HCT116 (cell line): ENCODE data around the gene RHEBL1. TPM values are rescaled to one million over a fixed set of nuclear protein-coding genes. Genes with fewer than 3 reads are reported as not detected.

Experiments
- ATAC-seq: fragments of 200-7000 bp; cut with Tn5 transposase; 2 replicates; pipeline ENCODE4 v1.9.1; 2020; ENCODE audit warnings: mild to moderate bottlenecking, moderate library complexity
- BruUV-seq: library from RNA; stranded (reverse); fragments of 400-500 nt; replicated peaks from 2 replicates; lab custom pipeline; 2021; lab: Mats Ljungman, UMichigan
- CTCF ChIA-PET: fragments of 300-600 bp; sonication (Branson Sonifier 250); formaldehyde crosslinking; loops from one replicate; lab custom pipeline; 2021; ENCODE audit warnings: antibody characterized with exemption; lab: Charles Lee
- POLR2A ChIA-PET: fragments of 300-600, 350-600 bp; sonication (Branson Sonifier 250); formaldehyde crosslinking; loops from one replicate; lab custom pipeline; 2021; ENCODE audit warnings: antibody characterized with exemption; lab: Charles Lee
- RAD21 ChIA-PET, 2 experiments: fragments of 300-600 bp; sonication (Branson Sonifier 250); formaldehyde crosslinking; loops; one replicate each; lab custom pipeline; 2023; ENCODE audit warnings: low total read pairs in 2 of 2; ENCODE audit not compliant: uncharacterized antibody in 2 of 2, unreplicated experiment in 2 of 2, low non-redundant PET in 1 of 2; lab: Charles Lee
- DNase-seq: peaks from one replicate; pipeline ENCODE4 v3.0.0-alpha.2; 2010; ENCODE audit warnings: low read depth, low spot score
- H2AFZ ChIP-seq: fragments of 200-600 bp; shearing (Covaris generic), sonication (generic); 2 replicates; pipeline ENCODE4 v1.6.1; 2017; ENCODE audit warnings: low read depth, mixed run types, mixed read lengths, antibody characterized with exemption, low read length; ENCODE audit not compliant: poor library complexity, severe bottlenecking
- H3K27ac ChIP-seq: 2 replicates; pipeline ENCODE4 v1.5.1; 2012; ENCODE audit warnings: low read depth, low read length
- H3K27me3 ChIP-seq: fragments of 200-600 bp; sonication (generic); 2 replicates; pipeline ENCODE4 v1.6.1; 2016; ENCODE audit warnings: mixed run types, low read length, mixed read lengths; ENCODE audit not compliant: insufficient read depth
- H3K36me3 ChIP-seq, 2 experiments: fragments of 200-500 bp in 1 of 2; fragments of 200-600 bp in 1 of 2; sonication (Bioruptor generic) in 1 of 2; sonication (generic) in 1 of 2; 2 replicates each; pipeline versions ENCODE4 v1.5.1 to v1.6.1; 2014 to 2016; ENCODE audit warnings: low read length in 2 of 2, inconsistent platforms in 1 of 2, mixed read lengths in 1 of 2, mixed run types in 1 of 2; ENCODE audit not compliant: insufficient read depth in 2 of 2, control insufficient read depth in 1 of 2
- H3K4me1 ChIP-seq, 2 experiments: fragments of 200-600 bp in 1 of 2; sonication (generic) in 1 of 2; 2 replicates each; pipeline versions ENCODE4 v1.5.1 to v1.6.1; 2012 to 2017; ENCODE audit warnings: low read length in 2 of 2, inconsistent platforms in 1 of 2, mild to moderate bottlenecking in 1 of 2, mixed read lengths in 1 of 2, mixed run types in 1 of 2, moderate library complexity in 1 of 2; ENCODE audit not compliant: insufficient read depth in 2 of 2, control insufficient read depth in 1 of 2
- H3K4me2 ChIP-seq: fragments of 200-600 bp; sonication (generic); 2 replicates; pipeline ENCODE4 v1.6.1; 2017; ENCODE audit warnings: mixed run types, low read length, mixed read lengths
- H3K4me3 ChIP-seq, 2 experiments: fragments of 200-600 bp in 1 of 2; sonication (generic) in 1 of 2; replicated peaks in 1 of 2; 2 replicates each; pipeline ENCODE4 v1.5.1; 2011 to 2016; ENCODE audit warnings: low read length in 2 of 2, control low read depth in 1 of 2, low read depth in 1 of 2, mild to moderate bottlenecking in 1 of 2, mixed read lengths in 1 of 2, mixed run types in 1 of 2
- H3K79me2 ChIP-seq: fragments of 200-600 bp; sonication (generic); 2 replicates; pipeline ENCODE4 v1.6.1; 2017; ENCODE audit warnings: mild to moderate bottlenecking, mixed run types, low read length, moderate library complexity, mixed read lengths; ENCODE audit not compliant: insufficient read depth
- H3K9ac ChIP-seq: fragments of 200-600 bp; sonication (generic); 2 replicates; pipeline ENCODE4 v1.6.1; 2016; ENCODE audit warnings: low read length, mixed read lengths
- H3K9me2 ChIP-seq: fragments of 200-600 bp; sonication (generic), shearing (Covaris generic); 2 replicates; pipeline ENCODE4 v1.6.1; 2017; ENCODE audit warnings: mixed run types, mild to moderate bottlenecking, moderate library complexity; ENCODE audit not compliant: insufficient read depth
- H3K9me3 ChIP-seq, 2 experiments: fragments of 200-500 bp in 1 of 2; fragments of 200-600 bp in 1 of 2; sonication (Bioruptor generic) in 1 of 2; sonication (generic) in 1 of 2; 2 replicates each; pipeline ENCODE4 v1.6.1; 2014 to 2017; ENCODE audit warnings: low read length in 2 of 2, mixed read lengths in 2 of 2, inconsistent platforms in 1 of 2, low read depth in 1 of 2, mild to moderate bottlenecking in 1 of 2, mixed run types in 1 of 2, moderate library complexity in 1 of 2; ENCODE audit not compliant: control insufficient read depth in 1 of 2, insufficient read depth in 1 of 2
- H4K20me1 ChIP-seq: fragments of 200-600 bp; sonication (generic), shearing (Covaris generic); 2 replicates; pipeline ENCODE4 v1.6.1; 2017; ENCODE audit warnings: mixed run types, mild to moderate bottlenecking, moderate library complexity; ENCODE audit not compliant: insufficient read depth
- CBX3 ChIP-seq: IDR thresholded peaks from 2 replicates; pipeline ENCODE4 v1.6.1; 2012; ENCODE audit warnings: low read depth
- CEBPB ChIP-seq: IDR thresholded peaks from 2 replicates; pipeline ENCODE4 v1.6.1; 2012; ENCODE audit warnings: low read depth
- ELF1 ChIP-seq: IDR thresholded peaks from 2 replicates; pipeline ENCODE4 v1.6.1; 2012; ENCODE audit warnings: low read depth, borderline replicate concordance
- EZH2 ChIP-seq: fragments of 200-600 bp; sonication (generic); IDR thresholded peaks from 2 replicates; pipeline ENCODE4 v1.6.1; 2017; ENCODE audit warnings: antibody characterized with exemption, mixed run types
- EZH2phosphoT487 ChIP-seq: fragments of 200-600 bp; IDR thresholded peaks from 2 replicates; pipeline ENCODE4 v1.6.1; 2018; ENCODE audit warnings: antibody characterized with exemption, borderline replicate concordance
- POLR2A ChIP-seq: IDR thresholded peaks from 2 replicates; pipeline ENCODE4 v1.7.0; 2011; ENCODE audit warnings: borderline replicate concordance; ENCODE audit not compliant: insufficient read depth, insufficient read length; ENCODE audit errors: extremely low read depth
- POLR2AphosphoS5 ChIP-seq: IDR thresholded peaks from 2 replicates; pipeline ENCODE4 v1.6.1; 2011; ENCODE audit warnings: mild to moderate bottlenecking, low read depth, low read length, moderate library complexity
- RAD21 ChIP-seq: IDR thresholded peaks from 2 replicates; pipeline ENCODE4 v1.6.1; 2012; ENCODE audit warnings: low read depth, mild to moderate bottlenecking
- SP1 ChIP-seq: IDR thresholded peaks from 2 replicates; pipeline ENCODE4 v1.6.1; 2012; ENCODE audit warnings: low read depth
- SRF ChIP-seq: IDR thresholded peaks from 2 replicates; pipeline ENCODE4 v1.6.1; 2012; ENCODE audit warnings: low read depth
- TCF7L2 ChIP-seq: IDR thresholded peaks from 2 replicates; pipeline ENCODE4 v1.7.0; 2011; ENCODE audit warnings: borderline replicate concordance, inconsistent platforms; ENCODE audit not compliant: insufficient read depth, insufficient read length; ENCODE audit errors: extremely low read depth
- ZFX ChIP-seq: fragments of 450-650 bp; IDR thresholded peaks from 2 replicates; pipeline ENCODE4 v1.6.1; 2017
- ZNF274 ChIP-seq: fragments of 200-500 bp; sonication (Bioruptor generic); IDR thresholded peaks from 2 replicates; pipeline ENCODE4 v1.6.1; 2014; ENCODE audit warnings: mild to moderate bottlenecking, low read depth, low read length, inconsistent platforms
- intact Hi-C: fragments of 100-400 bp; cut with micrococcal nuclease; formaldehyde crosslinking; loops from 2 replicates; pipeline ENCODE4 v1.10.0; 2022
- total RNA-seq: library from RNA; stranded (reverse); gene quantifications from one replicate; pipeline ENCODE4 v1.2.1, GENCODE V29; 2021; ENCODE audit not compliant: unreplicated experiment
- TF ChIP-seq, protein P1 (sequence below), 3 experiments: fragments of 200-600 bp in 1 of 3; sonication (generic) in 1 of 3; IDR thresholded peaks in 2 of 3; conservative IDR thresholded peaks in 1 of 3; 2 replicates each; pipeline ENCODE4 v1.5.1; 2012 to 2017; ENCODE audit warnings: low read depth in 2 of 3, low read length in 2 of 3, antibody characterized with exemption in 1 of 3, borderline replicate concordance in 1 of 3, control low read depth in 1 of 3, mild to moderate bottlenecking in 1 of 3, mixed read lengths in 1 of 3, mixed run types in 1 of 3, moderate library complexity in 1 of 3; ENCODE audit not compliant: insufficient read depth in 1 of 3
- TF ChIP-seq, protein P2 (sequence below): IDR thresholded peaks from 2 replicates; pipeline ENCODE4 v1.6.1; 2011; ENCODE audit warnings: mild to moderate bottlenecking, low read length, moderate library complexity; ENCODE audit not compliant: insufficient replicate concordance; ENCODE audit errors: extremely low read depth
- TF ChIP-seq, protein P3 (sequence below): IDR thresholded peaks from 2 replicates; pipeline ENCODE4 v1.6.1; 2012

RHEBL1 gene
- total RNA-seq, 1 experiment from 2014 or later = 2.8 TPM

DNA sequence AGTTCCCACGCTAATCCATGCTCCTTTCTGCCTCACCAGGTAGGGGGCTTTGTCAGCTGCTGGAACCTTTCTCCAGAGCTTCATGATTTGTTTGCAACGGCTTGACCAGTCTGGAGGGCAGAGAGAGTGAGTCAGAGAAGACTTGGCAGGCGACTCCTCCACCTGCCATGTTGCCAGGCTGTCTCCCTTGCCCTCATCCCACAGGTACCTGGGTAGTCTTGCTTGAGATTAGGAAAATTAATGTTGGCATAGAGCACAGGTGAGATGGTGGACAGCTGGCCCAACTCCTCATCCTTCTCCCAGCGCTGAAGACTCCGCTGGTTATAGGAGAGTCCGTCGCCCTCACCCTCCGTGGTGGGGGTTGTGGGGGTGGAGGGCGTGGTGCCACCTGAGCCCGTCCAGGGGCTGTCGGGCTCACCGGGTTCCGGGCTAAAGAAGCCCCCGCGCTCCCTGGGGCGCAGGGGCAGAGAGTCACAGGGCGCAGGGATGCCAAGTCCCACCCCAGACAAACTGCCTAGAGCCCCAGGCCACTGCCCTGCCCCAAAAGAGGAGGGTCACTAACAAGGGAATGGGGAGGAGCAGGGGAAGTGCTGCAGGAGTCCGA lies 27.8 kb downstream of the RHEBL1 start:
- RAD21 ChIA-PET = no interaction called here
- no peak for DNase-seq
- Histone ChIP-seq H3K4me3 (no peak overlapping the region), H3K79me2 (no peaks in the 10 kb centered on the region), H4K20me1 (no peaks in the 10 kb centered on the region), H3K9me2 (no peaks in the 10 kb centered on the region), H3K27ac (no peak overlapping the region), H3K4me1 (no peaks in the 10 kb centered on the region), H2AFZ (no peak overlapping the region), H3K9me3 (no peaks in the 10 kb centered on the region), H3K36me3 (peaks cover 62 to 77% of the 10 kb centered on the region in 2 experiments; a peak in 3 of 4 replicates), H3K27me3 (no peaks in the 10 kb centered on the region), H3K9ac (no peak overlapping the region), H3K4me2 (no peak overlapping the region)
- no peak for ATAC-seq
- no peak for TF ChIP-seq SP1
- TF ChIP-seq POLR2AphosphoS5 = no peak
- TF ChIP-seq, protein P1, sequence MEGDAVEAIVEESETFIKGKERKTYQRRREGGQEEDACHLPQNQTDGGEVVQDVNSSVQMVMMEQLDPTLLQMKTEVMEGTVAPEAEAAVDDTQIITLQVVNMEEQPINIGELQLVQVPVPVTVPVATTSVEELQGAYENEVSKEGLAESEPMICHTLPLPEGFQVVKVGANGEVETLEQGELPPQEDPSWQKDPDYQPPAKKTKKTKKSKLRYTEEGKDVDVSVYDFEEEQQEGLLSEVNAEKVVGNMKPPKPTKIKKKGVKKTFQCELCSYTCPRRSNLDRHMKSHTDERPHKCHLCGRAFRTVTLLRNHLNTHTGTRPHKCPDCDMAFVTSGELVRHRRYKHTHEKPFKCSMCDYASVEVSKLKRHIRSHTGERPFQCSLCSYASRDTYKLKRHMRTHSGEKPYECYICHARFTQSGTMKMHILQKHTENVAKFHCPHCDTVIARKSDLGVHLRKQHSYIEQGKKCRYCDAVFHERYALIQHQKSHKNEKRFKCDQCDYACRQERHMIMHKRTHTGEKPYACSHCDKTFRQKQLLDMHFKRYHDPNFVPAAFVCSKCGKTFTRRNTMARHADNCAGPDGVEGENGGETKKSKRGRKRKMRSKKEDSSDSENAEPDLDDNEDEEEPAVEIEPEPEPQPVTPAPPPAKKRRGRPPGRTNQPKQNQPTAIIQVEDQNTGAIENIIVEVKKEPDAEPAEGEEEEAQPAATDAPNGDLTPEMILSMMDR (IDR thresholded peaks at IDR 0.05 in 2 of 3, conservative IDR thresholded peaks at IDR 0.05 in 1 of 3; ENCODE audit: borderline replicate concordance in 1 of 3, insufficient read depth in 1 of 3, low read depth in 2 of 3, low read length in 2 of 3) = no peak
- TF ChIP-seq, protein P2, sequence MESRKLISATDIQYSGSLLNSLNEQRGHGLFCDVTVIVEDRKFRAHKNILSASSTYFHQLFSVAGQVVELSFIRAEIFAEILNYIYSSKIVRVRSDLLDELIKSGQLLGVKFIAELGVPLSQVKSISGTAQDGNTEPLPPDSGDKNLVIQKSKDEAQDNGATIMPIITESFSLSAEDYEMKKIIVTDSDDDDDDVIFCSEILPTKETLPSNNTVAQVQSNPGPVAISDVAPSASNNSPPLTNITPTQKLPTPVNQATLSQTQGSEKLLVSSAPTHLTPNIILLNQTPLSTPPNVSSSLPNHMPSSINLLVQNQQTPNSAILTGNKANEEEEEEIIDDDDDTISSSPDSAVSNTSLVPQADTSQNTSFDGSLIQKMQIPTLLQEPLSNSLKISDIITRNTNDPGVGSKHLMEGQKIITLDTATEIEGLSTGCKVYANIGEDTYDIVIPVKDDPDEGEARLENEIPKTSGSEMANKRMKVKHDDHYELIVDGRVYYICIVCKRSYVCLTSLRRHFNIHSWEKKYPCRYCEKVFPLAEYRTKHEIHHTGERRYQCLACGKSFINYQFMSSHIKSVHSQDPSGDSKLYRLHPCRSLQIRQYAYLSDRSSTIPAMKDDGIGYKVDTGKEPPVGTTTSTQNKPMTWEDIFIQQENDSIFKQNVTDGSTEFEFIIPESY = no peak
- TF ChIP-seq RAD21 = no peak
- no peak for TF ChIP-seq EZH2phosphoT487
- TF ChIP-seq ZNF274 = no peak
- TF ChIP-seq EZH2 = no peak
- TF ChIP-seq CEBPB = no peak
- TF ChIP-seq, protein P3, sequence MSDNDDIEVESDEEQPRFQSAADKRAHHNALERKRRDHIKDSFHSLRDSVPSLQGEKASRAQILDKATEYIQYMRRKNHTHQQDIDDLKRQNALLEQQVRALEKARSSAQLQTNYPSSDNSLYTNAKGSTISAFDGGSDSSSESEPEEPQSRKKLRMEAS = no peak
- no peak for TF ChIP-seq POLR2A
- no peak for TF ChIP-seq ZFX
- no peak for TF ChIP-seq CBX3
- TF ChIP-seq ELF1 = no peak
- no peak for TF ChIP-seq SRF
- no peak for TF ChIP-seq TCF7L2
- POLR2A ChIA-PET = no interaction called here
- BruUV-seq = no TSS peak
- CTCF ChIA-PET = no interaction called here
- intact Hi-C loops = no loop called here
